ENCODE results near the gene C2CD2. TPM values are rescaled to one million over a fixed set of nuclear protein-coding genes. Genes with fewer than 3 reads are reported as not detected.
"Not testable (repeated sequence)": the region's sequence is repeated elsewhere in the genome, so short reads cannot be mapped to it uniquely, and the experiment has no call there.

Gene C2CD2
- total RNA-seq, 1 experiment from 2014 or later = 14.5 TPM

DNA sequence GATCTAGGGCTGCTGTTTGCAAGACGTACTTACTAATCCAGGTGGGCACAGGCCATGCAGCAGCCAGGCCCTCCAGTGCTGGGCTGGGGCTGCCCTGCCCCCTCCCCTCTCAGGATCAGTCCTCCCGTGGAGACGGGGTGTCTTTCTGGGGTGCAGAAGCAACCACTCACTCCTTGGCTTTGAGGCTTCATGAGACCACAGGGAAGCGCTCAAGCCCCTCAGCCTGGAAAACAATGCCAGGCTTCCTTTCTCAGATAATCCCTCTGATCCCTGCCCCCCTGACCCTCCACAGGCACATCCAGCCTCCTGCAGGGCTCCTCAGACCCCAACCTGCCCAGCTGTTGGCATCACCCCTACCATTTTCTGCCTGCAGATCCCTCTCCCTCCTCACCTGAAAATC lies 13.9 kb upstream of the C2CD2 start:
- no peak for DNase-seq
- H3K4me1 ChIP-seq = no peaks in the 10 kb centered on the region

DNA sequence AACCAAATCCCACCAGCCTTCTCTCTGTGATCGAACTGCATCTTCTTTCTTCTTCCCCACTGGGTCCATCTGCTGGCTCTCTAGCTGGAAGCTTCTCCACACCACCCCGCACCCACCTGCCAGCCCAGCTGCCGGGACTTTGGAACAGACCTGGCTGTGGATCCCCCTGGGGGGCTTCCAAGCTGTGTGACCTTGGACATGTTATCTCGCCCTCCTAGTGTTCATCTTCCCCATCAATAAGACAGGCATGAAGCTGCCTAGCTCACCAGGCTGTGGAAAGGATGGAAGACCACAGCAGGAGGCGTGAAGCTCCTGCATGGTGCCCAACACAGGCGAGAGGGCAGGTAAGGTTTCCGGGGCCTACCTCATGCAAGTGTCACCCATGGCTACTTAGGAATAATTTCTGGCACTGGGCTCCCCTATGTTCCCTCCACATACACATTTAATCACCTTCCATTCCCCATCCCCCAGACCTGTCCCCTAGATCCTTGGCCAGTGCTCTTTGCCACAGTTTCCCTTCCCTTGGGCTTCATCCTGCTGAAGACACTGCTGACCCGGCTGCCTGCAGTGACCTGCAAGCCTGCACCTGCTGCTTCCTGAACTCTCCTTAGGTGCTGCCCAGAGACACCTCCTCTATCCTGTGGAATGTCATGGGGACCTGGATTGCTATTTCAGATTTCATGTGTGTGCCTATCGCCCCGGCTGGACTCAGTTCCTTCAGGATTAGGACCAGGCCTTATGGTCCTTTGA lies 13.2 kb upstream of the C2CD2 start:
- Histone ChIP-seq H3K27me3 (no peaks in the 10 kb centered on the region; the same call in 1 of the 2 replicates), H3K4me3 (no peak overlapping the region), H3K4me1 (no peaks in the 10 kb centered on the region), H3K9me3 (replicated peaks) (no peaks in the 10 kb centered on the region), H3K27ac (no peak overlapping the region), H3K36me3 (no peaks in the 10 kb centered on the region)
- no peak for DNase-seq

More for the DNA sequence above, 13.9 kb upstream of the C2CD2 start:
- no peak overlapping the region for H3K27ac ChIP-seq
- H3K27me3 ChIP-seq = no peaks in the 10 kb centered on the region; the same call in 1 of the 2 replicates
- H3K4me3 ChIP-seq = no peak overlapping the region
- H3K9me3 ChIP-seq (replicated peaks) = no peaks in the 10 kb centered on the region
- no peaks in the 10 kb centered on the region for H3K36me3 ChIP-seq

DNA sequence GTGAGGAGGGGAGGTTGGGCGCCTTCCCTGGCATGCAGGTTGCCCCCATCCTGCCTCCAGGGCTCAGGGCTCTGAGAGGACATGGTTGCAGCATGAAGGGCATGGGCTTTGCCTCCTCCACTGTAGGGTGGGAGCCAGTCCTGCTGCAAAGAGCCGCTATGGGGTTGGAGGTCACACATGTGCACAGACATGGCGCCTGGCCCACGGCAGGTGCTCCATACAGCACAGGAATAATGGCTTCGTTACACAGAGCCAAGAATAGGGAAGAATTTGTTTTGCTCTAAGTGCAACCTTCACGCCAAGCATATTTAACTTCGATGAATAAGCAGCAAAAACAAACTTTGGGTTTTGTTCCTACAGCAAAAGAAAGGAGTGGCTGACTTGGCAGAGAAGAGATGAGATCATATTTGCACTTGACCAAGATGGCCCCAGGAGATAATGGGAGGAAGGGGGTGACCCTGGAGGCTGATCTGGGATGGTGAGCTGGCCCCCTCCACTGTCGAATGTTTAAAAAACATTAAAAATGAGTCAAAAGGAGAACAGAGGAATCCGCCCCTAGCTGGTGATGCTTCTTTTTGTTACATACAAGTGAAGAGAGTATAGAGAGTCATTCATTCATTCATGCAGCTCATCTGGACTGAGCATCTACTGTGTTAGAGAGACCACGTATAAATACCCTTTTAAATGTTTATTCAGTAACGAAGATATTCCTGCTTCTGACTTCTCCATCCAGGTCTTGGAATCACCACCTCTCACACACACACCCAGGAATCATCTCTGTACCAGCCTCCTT lies 12.4 kb upstream of the C2CD2 start:
- no peak for DNase-seq
- Histone ChIP-seq H3K4me1 (no peaks in the 10 kb centered on the region), H3K36me3 (no peaks in the 10 kb centered on the region), H3K27me3 (no peaks in the 10 kb centered on the region; the same call in 1 of the 2 replicates), H3K4me3 (no peak overlapping the region), H3K9me3 (replicated peaks) (no peaks in the 10 kb centered on the region), H3K27ac (no peak overlapping the region)

DNA sequence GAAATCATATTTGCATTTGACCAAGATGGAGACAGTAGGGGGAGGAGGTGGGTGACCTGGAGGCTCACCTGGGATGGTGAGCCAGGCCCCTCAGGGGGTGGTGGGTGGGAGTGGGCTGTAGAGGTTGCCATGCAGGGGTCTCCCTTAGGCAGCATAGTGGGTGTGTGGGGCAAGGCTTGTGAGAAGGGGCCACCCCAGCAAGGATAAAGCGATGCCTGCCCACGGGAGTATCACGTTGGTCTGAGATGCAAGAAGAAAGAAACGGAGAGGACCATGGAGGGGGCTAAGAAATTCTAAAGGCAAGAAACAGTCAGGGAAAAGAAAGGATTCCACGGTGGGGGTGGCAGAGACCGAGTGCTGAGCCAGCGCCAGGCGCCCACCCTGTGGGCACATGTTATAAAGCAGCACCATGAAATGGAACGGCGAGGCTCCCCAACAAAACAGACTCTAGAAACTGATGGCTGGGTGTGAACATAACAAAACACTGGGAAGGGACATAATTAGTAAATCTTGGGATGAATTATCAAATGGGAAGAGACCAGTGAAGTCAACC lies 11.7 kb upstream of the C2CD2 start:
- Histone ChIP-seq H3K27ac (no peak overlapping the region), H3K4me1 (no peaks in the 10 kb centered on the region), H3K4me3 (no peak overlapping the region), H3K36me3 (no peaks in the 10 kb centered on the region), H3K27me3 (no peaks in the 10 kb centered on the region; the same call in 1 of the 2 replicates), H3K9me3 (replicated peaks) (no peaks in the 10 kb centered on the region)
- DNase-seq = no peak

DNA sequence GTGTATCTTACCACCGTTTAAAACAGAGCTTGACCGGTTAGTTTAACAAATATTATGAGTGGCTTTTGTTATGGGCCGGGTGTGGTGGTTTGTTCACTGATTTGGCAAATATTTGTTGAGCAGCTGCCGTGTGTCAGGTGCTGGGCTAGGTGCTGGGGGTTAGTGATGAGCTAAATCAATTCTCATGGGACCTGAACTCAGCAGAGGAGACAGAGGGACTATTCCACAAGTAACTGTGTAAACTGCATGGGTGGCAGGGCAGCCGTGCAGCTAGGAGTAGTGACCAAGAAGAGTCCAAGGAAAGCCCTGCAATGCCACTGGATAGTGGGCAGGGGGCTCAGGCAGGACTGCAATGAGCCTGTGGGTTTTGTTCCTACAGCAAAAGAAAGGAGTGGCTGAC lies 11.2 kb upstream of the C2CD2 start:
- Histone ChIP-seq H3K4me3 (no peak overlapping the region), H3K27ac (no peak overlapping the region), H3K9me3 (replicated peaks) (no peaks in the 10 kb centered on the region), H3K4me1 (no peaks in the 10 kb centered on the region), H3K27me3 (no peaks in the 10 kb centered on the region; the same call in 1 of the 2 replicates), H3K36me3 (no peaks in the 10 kb centered on the region)
- DNase-seq = no peak

DNA sequence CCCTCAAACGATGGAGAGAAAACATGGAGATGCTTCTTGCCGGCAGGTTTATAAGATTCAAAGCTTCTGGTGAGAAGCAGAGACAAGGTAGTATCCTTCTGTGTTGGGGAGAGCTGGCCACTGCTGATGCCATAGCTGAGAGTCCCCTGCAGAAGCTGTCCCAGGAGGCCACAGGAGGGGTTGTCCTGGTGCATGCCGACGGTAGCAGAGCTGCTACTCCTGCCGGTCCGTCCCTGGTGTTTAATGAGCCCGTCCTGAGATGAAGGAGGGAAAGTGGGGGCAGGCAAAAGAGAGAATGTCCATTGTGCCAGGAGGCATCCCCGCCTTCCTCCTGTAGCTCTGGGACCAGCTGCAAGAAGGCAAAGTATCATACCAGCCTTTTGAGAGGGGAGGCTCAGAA lies 10.4 kb upstream of the C2CD2 start:
- no peak overlapping the region for H3K27ac ChIP-seq
- no peaks in the 10 kb centered on the region for H3K4me1 ChIP-seq
- no peaks in the 10 kb centered on the region; the same call in 1 of the 2 replicates for H3K27me3 ChIP-seq
- H3K9me3 ChIP-seq (replicated peaks) = no peaks in the 10 kb centered on the region
- no peak overlapping the region for H3K4me3 ChIP-seq
- H3K36me3 ChIP-seq = no peaks in the 10 kb centered on the region
- DNase-seq = no peak

DNA sequence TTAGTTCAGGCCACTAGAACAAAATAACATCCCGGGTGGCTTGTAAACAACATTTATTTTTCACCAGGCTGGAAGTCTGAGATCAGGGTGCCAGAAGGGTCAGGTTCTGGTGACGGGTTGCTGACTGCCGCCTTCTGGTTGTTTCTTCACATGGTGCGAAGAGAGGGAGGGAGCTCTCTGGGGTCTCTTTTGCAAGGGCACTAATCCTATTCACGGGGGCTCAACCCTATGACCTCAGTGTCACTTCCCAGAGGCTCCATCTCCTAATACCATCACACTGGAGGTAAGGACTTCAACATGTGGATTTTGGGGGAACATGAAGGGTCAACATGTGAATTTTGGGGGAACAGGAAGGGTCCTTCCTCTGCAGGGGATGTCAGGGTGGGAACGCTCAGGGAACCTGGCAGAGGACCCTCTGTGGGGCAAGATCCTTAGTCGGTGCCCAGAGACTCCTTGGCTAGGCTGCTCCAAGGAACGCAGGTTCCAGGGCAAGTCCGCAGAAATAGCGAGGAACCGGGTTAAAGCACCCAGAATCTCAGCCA lies 8.7 kb upstream of the C2CD2 start:
- peaks cover 12% of the 10 kb centered on the region for H3K4me1 ChIP-seq
- no peak overlapping the region for H3K4me3 ChIP-seq
- no peak for DNase-seq
- no peaks in the 10 kb centered on the region; the same call in 1 of the 2 replicates for H3K27me3 ChIP-seq
- H3K9me3 ChIP-seq (replicated peaks) = no peaks in the 10 kb centered on the region
- no peak overlapping the region for H3K27ac ChIP-seq
- no peaks in the 10 kb centered on the region for H3K36me3 ChIP-seq

DNA sequence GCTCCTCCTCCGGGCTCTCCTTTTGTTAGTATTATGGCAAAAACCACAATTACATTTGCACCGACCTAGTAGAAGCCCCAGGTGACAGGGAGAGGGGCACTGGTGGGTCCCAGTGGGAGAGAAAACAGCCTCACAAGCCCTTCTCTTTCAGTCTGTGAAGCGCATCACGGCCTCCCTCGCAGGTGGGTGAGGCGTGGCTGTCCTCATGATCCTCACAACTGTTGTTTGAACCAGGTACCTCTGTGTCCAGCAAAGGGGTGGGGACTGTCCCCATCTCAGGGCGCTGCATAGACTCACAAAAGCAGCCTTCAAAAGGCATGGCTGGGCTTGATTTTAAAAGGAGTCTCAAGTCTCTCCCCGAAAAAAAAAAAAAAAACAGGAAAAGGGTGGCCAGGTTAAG lies 7.9 kb upstream of the C2CD2 start:
- no peak overlapping the region for H3K27ac ChIP-seq
- H3K9me3 ChIP-seq (replicated peaks) = no peaks in the 10 kb centered on the region
- no peak for DNase-seq
- peaks cover 19% of the 10 kb centered on the region for H3K4me1 ChIP-seq
- H3K27me3 ChIP-seq = no peaks in the 10 kb centered on the region; the same call in 1 of the 2 replicates
- H3K4me3 ChIP-seq = no peak overlapping the region
- H3K36me3 ChIP-seq = no peaks in the 10 kb centered on the region

DNA sequence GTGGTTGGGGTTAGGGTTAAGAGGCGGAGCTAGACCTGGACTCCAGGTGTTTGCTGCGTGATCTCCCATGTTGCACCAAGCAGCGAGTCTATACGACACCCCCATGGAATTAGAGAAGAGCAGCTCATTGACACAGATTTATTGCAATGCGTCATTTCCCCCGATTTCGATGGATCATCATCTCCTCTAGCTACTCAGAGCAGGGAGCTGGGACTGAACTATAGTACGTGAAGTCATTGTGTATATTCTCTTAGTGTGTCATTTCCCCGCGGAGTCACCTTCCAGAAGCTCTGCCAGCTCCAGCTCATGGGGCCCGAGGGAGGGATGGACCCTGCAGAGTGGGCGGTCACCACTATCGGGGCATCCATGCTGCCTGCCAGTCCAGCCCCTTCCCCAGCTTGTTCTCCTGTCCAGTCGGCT lies 7.5 kb upstream of the C2CD2 start:
- Histone ChIP-seq H3K4me1 (peaks cover 19% of the 10 kb centered on the region), H3K36me3 (no peaks in the 10 kb centered on the region), H3K4me3 (no peak overlapping the region), H3K9me3 (replicated peaks) (no peaks in the 10 kb centered on the region), H3K27me3 (no peaks in the 10 kb centered on the region; the same call in 1 of the 2 replicates), H3K27ac (no peak overlapping the region)
- no peak for DNase-seq

DNA sequence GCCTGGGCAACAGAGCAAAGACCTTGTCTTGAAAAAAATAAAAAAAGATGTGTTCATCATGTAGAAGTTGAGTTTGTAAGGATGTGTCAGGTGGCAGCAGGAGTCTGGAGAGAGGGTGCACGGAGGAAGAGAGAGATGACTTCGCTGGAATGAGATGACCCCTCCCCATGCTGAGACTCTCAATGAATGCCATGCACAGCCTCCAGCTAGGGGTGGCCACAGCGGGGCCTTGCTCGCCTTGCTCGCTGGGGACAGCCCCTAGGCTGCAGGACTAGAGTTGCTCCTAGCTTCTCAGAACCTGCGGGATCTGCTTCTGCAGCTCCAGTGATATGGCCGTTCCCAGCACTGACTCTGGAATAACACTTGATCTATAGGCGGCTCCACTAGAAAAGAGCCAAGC lies 6.6 kb upstream of the C2CD2 start:
- H3K4me3 ChIP-seq = no peak overlapping the region
- H3K27me3 ChIP-seq = no peaks in the 10 kb centered on the region; the same call in 1 of the 2 replicates
- DNase-seq = no peak
- H3K27ac ChIP-seq = no peak overlapping the region
- peaks cover 19% of the 10 kb centered on the region for H3K4me1 ChIP-seq
- H3K36me3 ChIP-seq = no peaks in the 10 kb centered on the region
- no peaks in the 10 kb centered on the region for H3K9me3 ChIP-seq (replicated peaks)

DNA sequence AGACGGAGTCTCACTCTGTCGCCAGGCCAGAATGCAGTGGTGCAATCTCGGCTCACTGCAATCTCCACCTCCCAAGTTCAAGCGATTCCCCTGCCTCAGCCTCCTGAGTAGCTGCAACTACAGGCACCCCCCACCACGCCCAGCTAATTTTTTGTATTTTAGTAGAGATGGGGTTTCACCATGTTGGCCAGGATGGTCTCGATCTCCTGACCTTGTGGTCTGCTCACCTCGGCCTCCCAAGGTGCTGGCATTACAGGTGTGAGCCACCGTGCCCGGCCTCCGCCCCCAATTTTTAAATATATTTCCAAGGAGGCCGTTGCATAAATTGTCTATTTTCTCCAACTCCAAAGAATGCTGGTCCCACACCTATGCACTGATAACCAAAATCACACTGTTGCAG lies 5.9 kb upstream of the C2CD2 start:
- H3K4me1 ChIP-seq = peaks cover 19% of the 10 kb centered on the region
- not testable (repeated sequence) for DNase-seq; H3K36me3 ChIP-seq; H3K27me3 ChIP-seq; H3K4me3 ChIP-seq; H3K27ac ChIP-seq; H3K9me3 ChIP-seq (replicated peaks)

DNA sequence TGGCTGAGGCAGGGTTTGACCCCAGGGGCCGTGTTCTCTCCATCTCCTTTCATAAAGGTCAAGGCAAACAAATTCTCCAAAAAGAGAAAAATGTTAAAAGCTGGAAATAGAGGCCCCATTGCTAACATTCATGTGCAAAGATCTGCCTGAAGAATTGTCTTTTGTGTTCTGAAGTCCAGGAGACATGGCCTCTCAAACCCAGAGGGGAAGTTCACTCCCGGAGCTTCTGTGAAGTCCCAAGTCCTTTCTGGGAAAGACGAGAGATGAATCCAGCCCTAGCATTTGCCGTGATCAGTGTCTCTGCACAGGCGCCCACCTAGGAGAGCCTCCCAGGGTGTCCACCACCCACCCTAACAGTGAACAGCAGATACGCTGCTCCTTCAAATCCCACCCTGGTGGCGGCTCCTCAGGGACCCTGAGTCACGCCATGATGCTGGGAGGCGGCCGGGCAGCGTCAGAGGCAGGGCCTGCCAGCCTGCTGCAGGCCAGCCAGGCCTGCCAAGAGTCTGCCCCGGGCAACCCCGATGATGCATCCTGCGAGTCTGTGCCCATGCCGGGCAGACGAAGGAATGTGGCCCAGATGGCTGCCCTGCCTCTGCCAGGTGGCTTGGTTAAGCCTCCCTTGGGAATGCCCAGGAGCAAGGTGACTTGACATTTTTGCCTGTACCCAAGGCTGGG lies 5.2 kb upstream of the C2CD2 start:
- H3K4me1 ChIP-seq = peaks cover 19% of the 10 kb centered on the region
- DNase-seq = no peak
- H3K27me3 ChIP-seq = no peaks in the 10 kb centered on the region; the same call in 1 of the 2 replicates
- no peak overlapping the region for H3K27ac ChIP-seq
- H3K4me3 ChIP-seq = no peak overlapping the region
- H3K36me3 ChIP-seq = no peaks in the 10 kb centered on the region
- no peaks in the 10 kb centered on the region for H3K9me3 ChIP-seq (replicated peaks)

DNA sequence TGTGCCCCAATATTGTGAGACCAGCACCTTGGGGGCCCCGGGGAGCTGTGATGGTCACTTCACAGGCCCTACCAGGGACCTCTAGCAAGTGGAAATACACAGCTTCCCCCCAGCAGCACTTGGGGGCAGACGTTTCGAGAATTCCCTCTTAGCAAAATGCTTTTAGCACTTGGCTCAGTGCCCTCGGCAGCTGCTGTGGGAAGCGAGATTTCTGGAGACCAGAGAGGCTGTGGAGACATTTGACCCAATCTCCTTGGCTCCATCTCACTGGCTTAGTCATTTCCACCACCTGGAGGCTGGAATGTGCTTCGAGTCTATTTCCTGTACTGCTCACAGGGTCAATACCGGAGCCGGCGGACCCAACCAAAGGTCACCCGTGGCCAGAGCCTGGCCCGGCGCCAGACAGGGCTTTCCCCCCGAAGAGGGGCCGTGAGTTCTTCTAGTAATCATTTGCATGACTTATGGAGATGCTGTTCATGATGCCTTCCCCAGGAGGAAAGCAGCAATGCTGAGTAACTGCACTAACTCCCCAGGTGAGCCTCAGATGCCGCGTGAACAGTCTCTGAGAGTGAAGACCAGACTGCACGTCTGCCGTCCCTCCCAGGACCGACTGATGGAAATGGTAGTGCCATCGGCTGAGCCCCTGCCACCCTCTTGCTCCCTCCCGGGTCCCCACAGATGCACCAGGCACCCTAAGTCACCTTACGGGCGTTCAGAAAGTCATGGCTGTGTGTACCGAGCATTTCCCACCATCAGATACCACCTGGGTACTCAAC lies 4.4 kb upstream of the C2CD2 start:
- Histone ChIP-seq H3K9me3 (replicated peaks) (no peaks in the 10 kb centered on the region), H3K4me1 (peaks cover 19% of the 10 kb centered on the region), H3K4me3 (no peak overlapping the region; the same call in 1 of the 2 replicates), H3K27ac (no peak overlapping the region), H3K27me3 (no peaks in the 10 kb centered on the region), H3K36me3 (no peaks in the 10 kb centered on the region)
- peak; percentile 82 to 91 for DNase-seq

All from SJCRH30 (cell line).